Jurkat, Clone E6-1 (cell line): ENCODE data around the gene SET.
A peak's percentile ranks its signal among the peaks of the same experiment; 100 is the strongest.

Experiments used
- DNase-seq: peaks from one replicate; pipeline ENCODE4 v3.0.0-alpha.2; 2011; ENCODE audit warnings: low read depth, low spot score
- H3K4me3 ChIP-seq: 2 replicates; pipeline ENCODE4 v1.5.1; 2011; ENCODE audit warnings: mild to moderate bottlenecking, low read length, control low read depth, moderate library complexity

SET gene

DNA sequence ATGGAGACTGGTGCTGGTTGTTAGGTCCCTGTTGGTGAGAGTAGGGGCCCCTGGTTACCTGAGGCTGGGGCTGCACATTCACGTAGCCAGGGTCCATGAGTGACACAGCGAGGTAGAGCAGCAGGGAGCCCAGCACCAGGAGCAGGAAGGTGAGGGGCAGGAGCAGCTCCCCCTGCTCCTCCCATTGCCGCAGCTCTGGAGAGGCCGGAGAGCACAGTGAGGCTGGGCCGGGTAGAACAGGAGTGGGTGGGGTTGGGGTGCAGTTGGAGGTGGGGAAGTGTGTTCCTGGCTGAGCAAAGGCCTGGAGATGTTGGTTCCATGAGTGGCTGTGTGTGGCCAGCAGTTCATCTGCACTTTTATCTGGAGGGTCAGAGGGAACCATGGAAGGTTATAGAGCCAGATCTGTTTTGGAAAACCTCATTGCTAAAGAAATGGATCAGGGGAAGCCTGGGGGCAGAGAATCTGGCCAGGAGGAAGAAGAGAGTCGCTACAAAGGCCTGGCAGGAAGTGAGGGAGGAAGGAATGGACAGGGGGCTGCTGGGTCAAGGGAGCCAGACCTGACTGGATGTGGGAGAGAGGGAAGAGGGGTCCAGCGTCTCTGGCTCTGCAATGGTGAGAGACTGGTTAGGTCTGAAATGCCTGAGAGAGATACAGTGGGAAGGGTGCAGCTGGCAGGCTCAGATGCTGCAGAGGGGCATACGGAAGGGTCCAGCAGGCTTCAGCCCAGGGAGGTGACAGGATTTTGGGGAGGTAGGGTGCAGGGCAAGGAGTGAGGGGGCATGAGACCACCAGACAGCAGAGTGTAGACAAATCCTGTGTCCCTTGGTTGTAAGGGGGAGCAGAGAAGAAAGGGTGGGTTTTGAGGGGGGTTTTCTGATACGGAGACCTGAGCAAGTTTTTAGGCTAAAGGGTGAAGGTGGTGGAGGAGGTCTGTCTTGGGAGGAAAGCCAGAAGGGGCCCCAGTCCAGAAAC, 33.6 kb downstream of the SET start:
- DNase-seq = no peak
- H3K4me3 ChIP-seq = peak overlapping the region; percentile 97

DNA sequence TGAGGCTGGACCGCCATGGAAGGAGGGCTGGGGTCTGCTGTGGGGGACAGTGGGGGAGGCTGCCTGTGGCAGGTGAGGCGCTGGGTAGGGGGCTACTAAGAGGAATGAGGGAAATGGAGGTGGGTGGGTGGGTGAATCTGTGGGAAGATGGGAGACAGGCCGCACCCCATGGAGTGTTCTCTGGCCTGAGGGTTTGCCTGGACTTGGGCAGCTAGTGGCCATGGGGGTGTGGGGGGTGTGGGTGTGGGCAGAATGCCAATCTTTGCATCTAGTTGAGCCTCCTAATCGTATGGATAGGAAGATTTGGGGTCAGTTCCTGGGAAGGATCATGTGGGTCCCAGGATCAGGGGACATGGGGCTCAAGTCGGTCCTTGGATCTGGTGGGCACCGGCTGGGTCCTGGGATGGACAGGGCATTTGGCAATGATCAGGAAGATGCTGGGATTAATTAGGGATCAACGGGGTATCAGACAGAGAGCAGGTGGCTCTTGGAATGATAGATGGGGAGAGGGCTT, 34.4 kb downstream of the SET start:
- H3K4me3 ChIP-seq = peak overlapping the region; percentile 97
- DNase-seq = no peak

DNA sequence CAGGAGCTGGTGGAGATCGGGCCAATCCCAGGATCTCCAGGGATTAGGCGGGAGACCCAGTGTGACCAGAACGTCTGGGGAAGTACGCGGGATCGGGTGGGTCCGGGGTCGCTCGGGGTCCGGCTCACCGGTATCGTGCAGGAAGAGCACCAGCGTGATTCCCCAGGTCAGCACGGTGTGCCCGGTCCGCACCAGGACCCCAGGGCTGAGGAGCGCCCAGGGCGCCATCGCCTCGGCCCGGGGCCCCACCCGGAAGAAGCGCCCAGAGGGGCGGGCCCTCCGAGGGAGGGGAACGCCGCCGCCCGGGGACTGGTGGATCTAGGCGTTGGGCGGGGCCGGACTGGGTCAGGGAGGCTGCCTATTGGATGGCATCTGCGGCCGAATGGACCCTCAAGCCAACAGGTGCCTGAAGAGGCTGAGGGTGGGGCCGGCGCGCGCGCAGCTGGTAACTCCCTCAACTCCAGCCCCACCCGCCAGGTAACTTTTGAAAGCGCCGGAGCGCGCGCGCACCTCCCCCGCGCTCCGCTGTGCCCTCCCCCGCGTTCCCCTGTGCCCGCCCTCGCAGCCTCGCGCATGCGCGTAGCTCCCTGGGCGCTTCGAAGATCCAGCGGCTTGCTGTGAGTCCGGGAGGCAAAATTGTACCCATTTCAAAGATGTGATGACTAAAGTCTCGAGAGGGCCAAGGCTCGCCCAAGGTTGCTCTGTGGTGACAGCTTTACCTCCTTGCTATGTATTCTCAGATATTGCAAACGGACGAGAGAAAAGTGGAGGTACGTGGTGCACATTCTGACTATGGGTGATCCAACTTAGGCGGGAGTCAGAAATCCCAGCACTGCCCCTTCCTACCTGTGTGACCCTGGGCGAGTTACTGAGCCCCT, 35.1 kb downstream of the SET start, which contains the start of gene ZDHHC12:
ZDHHC12 (minus strand) TSS at position 262 of the 878 bp plus-strand sequence; CDS start at position 228, 34 bp downstream.
- H3K4me3 ChIP-seq = peak within 1 kb of the TSS; percentile 97
- peak; percentile 98 for DNase-seq

DNA sequence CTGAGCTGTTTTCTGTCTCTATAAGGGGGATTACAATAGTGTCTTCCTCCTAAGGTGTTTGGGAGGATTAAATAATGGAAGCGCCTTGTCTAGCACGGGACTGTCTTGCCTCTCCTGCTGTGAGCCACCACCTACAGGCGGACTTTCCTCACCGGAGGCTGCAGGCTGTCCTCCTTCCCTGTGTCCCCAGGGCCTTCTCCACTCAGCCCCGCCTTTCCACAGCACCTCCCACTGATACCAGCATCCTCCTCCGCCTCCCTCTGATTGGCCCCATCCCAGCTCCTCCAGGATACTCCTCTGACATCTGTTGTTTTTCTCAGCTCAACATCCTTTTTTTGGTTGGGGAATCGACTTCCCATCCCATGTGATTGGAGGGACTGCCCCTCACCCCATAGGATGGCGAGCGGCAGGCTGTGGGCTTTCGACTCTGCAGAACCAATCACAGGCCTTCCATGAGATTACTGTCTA, 35.8 kb downstream of the SET start:
- peak overlapping the region; percentile 97 for H3K4me3 ChIP-seq
- DNase-seq = peak; percentile 37

DNA sequence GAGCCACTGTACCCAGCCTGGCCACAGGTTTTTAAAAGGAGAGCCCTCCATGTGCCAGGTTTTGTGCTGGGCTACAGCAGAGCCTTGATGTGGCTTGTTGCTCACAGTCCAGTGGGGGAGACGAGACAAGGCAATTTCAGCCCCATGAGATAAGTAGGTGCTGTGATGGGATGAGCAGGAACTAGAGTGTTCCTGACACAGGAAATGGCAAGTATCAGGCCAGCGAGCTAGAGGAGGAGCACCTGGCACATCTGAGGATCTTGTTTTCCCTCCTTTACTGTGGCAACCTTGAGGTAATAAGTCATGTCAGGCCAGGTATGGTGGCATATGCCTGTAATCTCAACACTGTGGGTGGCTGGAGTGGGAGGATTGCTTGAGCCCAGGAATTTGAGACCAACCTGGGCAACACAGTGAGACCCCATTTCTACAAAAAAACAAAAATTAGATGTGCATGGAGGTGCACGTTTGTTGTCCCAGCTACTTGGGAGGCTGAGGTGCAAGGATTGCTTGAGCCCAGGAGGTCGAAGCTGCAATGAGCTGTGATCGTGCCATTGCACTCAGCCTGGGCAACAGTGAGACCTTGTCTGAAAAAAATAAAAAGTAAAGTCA, 38.7 kb downstream of the SET start:
- peak; percentile 75 for DNase-seq
- H3K4me3 ChIP-seq = no peak overlapping the region

DNA sequence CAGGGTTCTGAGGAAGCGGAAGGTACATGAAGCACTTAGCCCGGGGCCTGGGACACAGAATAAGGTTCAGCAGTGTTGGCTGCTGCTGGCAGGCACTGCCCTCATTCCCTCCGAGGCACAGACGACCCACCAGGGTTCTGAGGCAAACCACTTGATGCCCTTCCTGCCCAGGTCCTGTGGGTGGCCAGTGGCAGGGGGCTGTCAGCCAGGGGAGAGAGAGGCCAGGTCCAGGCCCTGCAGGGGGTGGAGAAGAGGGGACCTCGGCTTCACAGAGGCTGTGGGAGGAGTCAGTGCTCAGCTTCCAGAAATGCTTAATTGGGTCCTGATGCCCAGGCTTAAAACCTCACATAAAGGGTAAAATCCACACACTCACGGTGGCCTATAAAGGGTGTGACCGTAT, 39.3 kb downstream of the SET start:
- DNase-seq = no peak
- H3K4me3 ChIP-seq = no peak overlapping the region

DNA sequence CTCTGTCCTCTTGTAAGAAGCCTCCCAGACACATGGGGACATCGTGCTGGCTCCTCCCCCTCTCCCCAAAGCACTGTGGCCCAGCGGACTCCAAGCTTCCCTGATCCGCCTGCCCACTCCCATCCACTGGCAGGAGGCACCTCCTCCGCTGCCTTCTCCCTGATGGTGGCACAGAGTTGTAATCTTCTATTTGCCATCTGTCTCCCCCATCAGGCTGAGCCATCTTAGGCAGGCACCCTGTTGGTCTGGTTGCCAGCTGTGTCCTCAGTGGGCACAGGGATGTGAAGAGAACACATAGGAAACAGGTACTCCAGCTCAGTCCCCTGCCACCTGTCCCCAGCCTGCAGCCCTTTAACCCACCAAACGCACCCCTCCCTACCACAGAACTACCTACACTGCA, 40.3 kb downstream of the SET start:
- DNase-seq = no peak

DNA sequence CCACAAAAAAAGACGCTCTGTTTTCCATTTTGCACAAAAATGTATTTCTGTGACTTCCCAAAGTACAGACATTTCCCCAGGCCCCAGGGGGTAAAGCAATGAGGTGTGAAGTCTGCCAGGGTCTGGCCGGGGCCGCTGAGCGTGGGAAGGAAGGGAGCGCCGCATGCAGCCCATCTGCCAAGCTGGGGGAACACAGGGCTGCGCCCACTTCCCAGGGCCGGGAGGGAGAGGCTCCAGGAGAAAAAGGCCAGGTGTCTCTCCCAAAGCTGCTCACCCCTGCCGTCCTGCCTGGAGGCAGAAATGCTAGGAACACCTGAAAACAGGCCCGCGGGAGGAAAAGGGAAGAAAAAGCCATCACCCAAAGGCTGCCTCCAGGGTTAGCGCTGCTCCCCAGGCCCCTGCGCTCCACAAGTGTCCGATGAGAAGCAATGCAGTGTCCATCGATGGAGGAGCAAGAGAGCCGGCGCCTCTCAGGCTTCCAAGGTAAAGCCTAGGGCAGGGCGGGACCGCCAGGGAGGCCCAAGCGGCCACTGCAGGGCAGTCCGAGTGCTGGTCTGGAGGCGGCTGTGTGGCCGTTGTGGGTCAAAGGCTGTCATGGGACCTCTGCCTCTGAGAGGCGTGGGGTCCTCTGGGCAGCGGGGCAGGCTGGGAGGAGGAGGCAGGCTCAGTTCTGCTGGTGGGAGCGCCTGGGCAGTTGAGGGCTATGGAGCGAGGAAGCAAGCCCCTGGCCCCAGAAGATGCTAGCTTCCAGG, 40.9 kb downstream of the SET start:
- H3K4me3 ChIP-seq = no peak overlapping the region
- no peak for DNase-seq

More for the DNA sequence above, 40.3 kb downstream of the SET start:
- H3K4me3 ChIP-seq = no peak overlapping the region

DNA sequence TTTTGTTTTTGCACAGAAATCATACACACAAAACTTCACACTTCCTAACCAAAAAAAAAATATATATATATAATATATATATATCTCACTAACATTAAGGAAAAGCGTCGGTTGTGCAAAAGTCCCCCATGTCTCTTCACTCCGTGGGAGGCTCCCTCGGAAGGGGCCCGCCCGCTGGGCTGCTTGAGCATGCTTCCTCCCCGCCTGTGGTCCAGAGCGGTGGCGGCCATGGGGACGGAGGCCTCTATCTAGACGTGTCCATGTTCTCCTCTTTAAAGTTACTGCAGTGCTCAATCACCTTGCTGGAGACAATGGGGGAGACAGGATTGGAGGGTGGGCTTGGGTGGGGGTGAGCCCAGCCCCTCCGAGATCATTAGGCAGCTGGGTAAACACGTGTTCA, 42.1 kb downstream of the SET start:
- no peak for DNase-seq
- no peak overlapping the region for H3K4me3 ChIP-seq

DNA sequence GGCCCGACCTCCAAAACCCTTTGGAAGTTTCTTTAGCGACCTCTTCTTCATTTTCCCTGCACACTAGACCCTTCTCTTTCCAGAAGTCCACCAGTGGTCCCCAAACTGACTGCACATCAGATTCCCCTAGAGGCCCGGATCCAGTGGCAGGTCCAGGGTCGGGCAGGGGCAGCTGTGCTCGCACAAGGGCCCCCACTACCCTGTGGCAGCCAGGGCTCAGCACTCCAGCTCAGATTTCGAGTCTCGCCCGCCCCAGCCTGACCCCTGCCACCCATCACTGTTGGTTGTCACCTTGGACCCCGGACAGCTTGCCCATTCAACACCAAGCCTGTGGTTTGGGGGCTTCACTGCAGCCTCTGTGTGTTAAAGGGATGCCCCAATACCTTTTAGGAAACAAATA, 42.7 kb downstream of the SET start:
- no peak for DNase-seq
- no peak overlapping the region for H3K4me3 ChIP-seq

DNA sequence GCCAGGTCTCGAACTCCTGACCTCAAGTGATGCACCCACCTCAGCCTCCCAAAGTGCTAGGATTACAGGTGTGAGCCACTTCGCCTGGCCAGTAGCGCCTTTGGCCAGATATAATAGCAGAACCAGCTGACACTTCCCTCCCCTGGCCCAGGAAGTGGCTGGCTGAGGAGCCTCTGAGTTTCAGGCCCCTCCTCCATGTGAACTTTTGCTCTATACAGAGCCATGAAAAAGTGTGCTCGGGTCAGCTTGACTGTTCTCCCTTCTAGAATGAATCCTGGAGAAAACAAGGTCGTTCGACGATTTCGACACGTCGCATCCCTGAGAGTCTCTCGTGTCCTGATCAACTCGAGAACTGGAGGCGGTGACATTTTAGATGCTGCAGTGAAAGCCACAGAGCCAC, 43.6 kb downstream of the SET start:
- no peak overlapping the region for H3K4me3 ChIP-seq
- DNase-seq = no peak

DNA sequence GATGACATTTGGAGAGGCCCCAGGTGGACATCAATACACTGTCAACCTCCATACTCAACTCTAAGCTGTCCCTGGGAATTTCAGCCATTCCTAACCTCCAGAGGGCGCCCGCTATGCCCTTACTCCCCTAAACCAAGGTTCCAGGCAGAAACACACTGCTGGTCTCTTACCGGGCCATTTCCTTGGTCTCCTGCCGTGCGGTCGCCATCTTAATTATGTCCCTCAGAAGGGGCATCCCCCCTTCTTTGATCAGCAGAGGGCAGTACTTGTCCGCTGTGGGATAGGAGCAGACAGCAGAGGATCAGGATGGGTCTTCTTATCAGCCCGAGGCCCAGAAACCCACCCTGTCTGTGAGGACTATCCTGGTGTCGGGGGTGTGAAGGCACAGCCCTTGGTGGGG, 44.2 kb downstream of the SET start:
- DNase-seq = no peak
- no peak overlapping the region for H3K4me3 ChIP-seq

DNA sequence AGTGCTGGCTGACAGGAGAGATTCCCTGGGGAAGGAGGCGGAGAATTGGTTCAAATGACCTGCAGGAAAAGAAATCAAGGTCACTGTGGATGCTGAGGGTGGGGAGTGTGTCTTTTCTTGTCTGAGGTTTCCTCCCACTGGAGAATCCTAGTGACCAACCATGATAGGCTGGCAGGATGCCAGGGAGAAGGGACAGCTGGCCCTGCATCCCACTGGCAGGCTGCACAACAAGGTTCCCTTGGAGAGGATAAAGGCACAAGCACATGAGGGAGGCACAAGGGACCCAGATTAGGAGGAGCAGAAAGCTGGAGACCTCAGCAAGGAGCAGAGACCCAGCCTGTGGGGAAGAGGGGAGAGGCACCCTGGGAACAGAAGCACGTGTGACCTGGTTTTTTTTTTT, 46.4 kb downstream of the SET start:
- no peak overlapping the region for H3K4me3 ChIP-seq
- DNase-seq = no peak

DNA sequence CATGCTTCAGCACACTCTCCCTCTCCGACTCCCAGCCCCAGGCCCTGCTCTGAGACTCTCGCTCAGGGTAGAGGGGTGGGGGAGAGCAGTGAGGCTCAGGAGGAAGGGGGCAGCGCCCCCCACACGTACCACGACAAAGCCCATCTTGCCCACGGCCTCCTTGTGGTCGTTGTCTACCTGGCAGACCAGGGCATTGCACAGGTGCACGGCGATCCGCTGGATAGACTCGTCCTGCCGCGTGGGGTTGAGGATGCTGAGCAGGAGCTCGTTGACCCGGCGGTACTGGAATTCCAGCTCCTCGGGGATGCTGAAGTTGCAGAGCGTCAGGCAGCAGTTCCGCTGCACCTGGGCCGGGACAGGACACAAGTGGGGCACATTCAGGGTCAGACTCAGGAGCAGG, 53.4 kb downstream of the SET start:
- H3K4me3 ChIP-seq = no peak overlapping the region
- no peak for DNase-seq

DNA sequence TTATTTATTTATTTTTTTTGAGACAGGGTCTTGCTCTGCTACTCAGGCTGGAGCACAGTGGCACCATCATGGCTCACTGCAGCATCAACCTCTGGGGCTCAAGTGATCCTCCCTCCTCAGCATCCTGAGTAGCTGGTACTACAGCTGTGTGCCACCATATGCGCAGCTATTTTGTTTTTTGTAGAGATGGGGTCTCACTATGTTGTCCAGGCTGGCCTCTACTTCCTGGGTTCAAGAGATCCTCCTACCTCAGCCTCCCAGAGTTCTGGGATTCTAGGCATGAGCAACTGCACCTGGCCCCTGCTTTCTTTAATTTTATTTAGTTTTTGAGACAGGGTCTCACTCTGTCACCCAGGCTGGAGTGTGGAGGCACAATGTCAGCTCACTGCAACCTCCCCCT, 54.4 kb downstream of the SET start:
- no peak overlapping the region for H3K4me3 ChIP-seq
- no peak for DNase-seq
